Spleen (tissue), 11 donors: ENCODE results near the gene YES1. TPM values are rescaled to one million over a fixed set of nuclear protein-coding genes. Genes with fewer than 3 reads are reported as not detected.

Experiments used
- DNase-seq: peaks from one replicate; pipeline ENCODE4 v3.0.0-alpha.2; 2020
- H3K27ac ChIP-seq, 8 donors: fragments of 200-600 bp; sonication (generic) in 7 of 8; 1 replicate in 4 of 8; 2 replicates in 4 of 8; pipeline versions ENCODE4 v1.5.0 to v1.8.0; 2016 to 2021; ENCODE audit warnings: inconsistent platforms in 4 of 8, mild to moderate bottlenecking in 4 of 8, moderate library complexity in 1 of 8
- H3K27me3 ChIP-seq, 7 donors: fragments of 200-600 bp; sonication (generic) in 6 of 7; replicated peaks in 1 of 7; 1 replicate in 4 of 7; 2 replicates in 3 of 7; pipeline versions ENCODE4 v1.5.0 to v1.8.0; 2016 to 2021; ENCODE audit warnings: inconsistent platforms in 3 of 7, mild to moderate bottlenecking in 1 of 7
- H3K36me3 ChIP-seq, 6 donors: fragments of 200-600 bp; sonication (generic) in 5 of 6; 1 replicate in 4 of 6; 2 replicates in 2 of 6; pipeline versions ENCODE4 v1.5.0 to v1.8.0; 2016 to 2021; ENCODE audit warnings: inconsistent platforms in 2 of 6
- H3K4me1 ChIP-seq, 6 donors: fragments of 200-600 bp; sonication (generic) in 5 of 6; 1 replicate in 3 of 6; 2 replicates in 3 of 6; pipeline versions ENCODE4 v1.5.0 to v1.8.0; 2016 to 2021; ENCODE audit warnings: inconsistent platforms in 3 of 6
- H3K4me3 ChIP-seq, 8 donors: fragments of 200-600 bp; sonication (generic) in 7 of 8; 1 replicate in 4 of 8; 2 replicates in 4 of 8; pipeline versions ENCODE4 v1.5.0 to v1.8.0; 2016 to 2021; ENCODE audit warnings: inconsistent platforms in 4 of 8, mild to moderate bottlenecking in 4 of 8, moderate library complexity in 2 of 8
- H3K9me3 ChIP-seq, 8 donors: fragments of 200-600 bp; sonication (generic) in 7 of 8; 1 replicate in 4 of 8; 2 replicates in 4 of 8; pipeline versions ENCODE4 v1.5.0 to v1.8.0; 2016 to 2021; ENCODE audit warnings: inconsistent platforms in 4 of 8
- CTCF ChIP-seq, 11 experiments: fragments of 200-600 bp in 7 of 11; fragments of 450-650 bp in 4 of 11; sonication (generic) in 4 of 11; IDR thresholded peaks in 8 of 11; conservative IDR thresholded peaks in 3 of 11; 1 replicate in 7 of 11; 2 replicates in 4 of 11; pipeline versions ENCODE4 v1.4.0 to v1.8.0; 2016 to 2021; ENCODE audit warnings: antibody characterized with exemption in 11 of 11, inconsistent platforms in 4 of 11, mild to moderate bottlenecking in 1 of 11
- POLR2A ChIP-seq, 3 donors: fragments of 450-650 bp; IDR thresholded peaks; one replicate each; pipeline ENCODE4 v1.5.1; 2017; ENCODE audit warnings: antibody characterized with exemption in 3 of 3, mild to moderate bottlenecking in 1 of 3
- POLR2AphosphoS5 ChIP-seq, 3 donors: sonication (generic); formaldehyde crosslinking; IDR thresholded peaks; one replicate each; pipeline ENCODE4 v1.5.1; 2017; ENCODE audit warnings: antibody characterized with exemption in 3 of 3
- WGBS, 5 donors: extraction: QIAGEN DNeasy Blood & Tissue Kit in 3 of 5; methylation state at CpG; one replicate each; pipeline versions ENCODE4 v1.1.5 to v1.1.7; 2013 to 2018; 5-methylcytosine and 5-hydroxymethylcytosine counted together
- intact Hi-C: fragments of 100-400 bp; cut with DNase I; formaldehyde crosslinking; loops from one replicate; pipeline ENCODE4 v1.15.0; 2023; ENCODE audit warnings: low total_unique reads
- polyA plus RNA-seq, 3 donors: library from polyadenylated mRNA; stranded (reverse); fragments of 200-250 nt; gene quantifications; one replicate each; pipeline ENCODE4 v1.2.1, GENCODE V29; 2013
- total RNA-seq, 7 donors: library from RNA; depleted of rRNA in 3 of 7; stranded (reverse); fragments of >200 nt in 3 of 7; fragmentation: NEBNext Ultra II Directional in 4 of 7; extraction: Animal tissue kit (Norgen Biotek cat#: 25700) in 4 of 7; gene quantifications; one replicate each; pipeline versions ENCODE4 v1.1.0 to v1.2.1, GENCODE V29; 2016 to 2021
- donor health status: healthy with polysubstance abuse.
- donor health status: DM: no; HTN: no; CAD: no; lungs with moderate emphysema.
- donor health status: DM: no; HTN: no; CAD: no.
- donor health status: Bipolar disorder and iron deficiency.
- donor health status: healthy.
- donor health status: DM: no; HTN: no; CAD: no.
- donor health status: DM: yes; HTN: yes; CAD: no.

YES1 gene
- total and polyA plus RNA-seq, 10 donors: 8.4 to 128 (median 60.9) TPM

- no peak for DNase-seq
- intact Hi-C loops: no loop called here
- no peak overlapping the region for H3K4me3 ChIP-seq
- no peaks in the 10 kb centered on the region for H3K9me3 ChIP-seq
- H3K36me3 ChIP-seq: peaks cover 0 to 68% (median 6%) of the 10 kb centered on the region in 6 donors
- no peak for TF ChIP-seq CTCF (IDR thresholded peaks at IDR 0.05 in 8 of 11, conservative IDR thresholded peaks at IDR 0.05 in 3 of 11)
- TF ChIP-seq POLR2A (IDR thresholded peaks at IDR 0.05): no peak
- TF ChIP-seq POLR2AphosphoS5 (IDR thresholded peaks at IDR 0.05): no peak
- no peaks in the 10 kb centered on the region for H3K4me1 ChIP-seq
- no peak overlapping the region for H3K27ac ChIP-seq
- WGBS, 5 donors: 80 to 93% (median 85%) methylated on average over 9 of the region's 9 CpGs
- H3K27me3 ChIP-seq: no peaks in the 10 kb centered on the region
Measured at GRCh38 chr18:725646-726045, 86.4 kb downstream of the YES1 start.

- Histone ChIP-seq H3K36me3 (peaks cover 0 to 51% (median 6%) of the 10 kb centered on the region in 6 donors), H3K9me3 (no peaks in the 10 kb centered on the region), H3K27me3 (no peaks in the 10 kb centered on the region), H3K4me1 (no peaks in the 10 kb centered on the region), H3K27ac (no peak overlapping the region), H3K4me3 (no peak overlapping the region)
- 83 to 98% (median 92%) methylated on average over 1 of the region's 1 CpG for WGBS, 5 donors
- no peak for DNase-seq
- intact Hi-C loops: no loop called here
- TF ChIP-seq CTCF (IDR thresholded peaks at IDR 0.05 in 8 of 11, conservative IDR thresholded peaks at IDR 0.05 in 3 of 11): no peak
- TF ChIP-seq POLR2AphosphoS5 (IDR thresholded peaks at IDR 0.05): no peak
- TF ChIP-seq POLR2A (IDR thresholded peaks at IDR 0.05): no peak
Measured at GRCh38 chr18:723541-724080, 88.4 kb downstream of the YES1 start.

DNA sequence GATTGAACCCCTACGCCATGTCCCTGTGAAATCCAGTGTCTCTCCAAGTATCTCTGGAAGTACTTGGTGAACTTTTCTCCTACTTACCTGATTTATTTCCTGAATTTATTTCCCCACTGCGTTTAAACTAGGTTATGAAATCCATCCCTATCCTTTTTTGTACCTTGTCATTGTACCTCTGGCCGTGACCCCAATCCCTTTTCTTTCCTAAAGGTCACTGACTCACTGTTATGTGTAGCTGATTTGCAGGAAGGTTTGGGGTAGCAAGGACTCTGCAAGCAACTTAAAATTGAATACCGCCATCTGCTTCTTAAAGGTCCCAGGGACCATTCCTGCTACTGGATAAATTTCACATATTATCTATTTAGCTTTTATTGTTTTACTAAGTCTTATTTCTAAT is 95.0 kb downstream of the YES1 start:
- DNase-seq: no peak
- H3K9me3 ChIP-seq: peaks cover 0 to 12% (median 0%) of the 10 kb centered on the region in 8 donors
- intact Hi-C loops: no loop called here
- TF ChIP-seq POLR2AphosphoS5 (IDR thresholded peaks at IDR 0.05) (no peak), CTCF (IDR thresholded peaks at IDR 0.05 in 8 of 11, conservative IDR thresholded peaks at IDR 0.05 in 3 of 11) (no peak)
- no peak overlapping the region for H3K27ac ChIP-seq
- H3K27me3 ChIP-seq: peaks cover 0 to 10% (median 0%) of the 10 kb centered on the region in 7 donors
- H3K4me1 ChIP-seq: peaks cover 0 to 8% (median under 1%) of the 10 kb centered on the region in 6 donors
- peaks cover 0 to 6% (median 0%) of the 10 kb centered on the region in 6 donors for H3K36me3 ChIP-seq
- 79 to 90% (median 89%) methylated on average over 4 of the region's 4 CpGs for WGBS, 5 donors
- no peak overlapping the region for H3K4me3 ChIP-seq

- peaks cover 0 to 6% (median 0%) of the 10 kb centered on the region in 6 donors for H3K36me3 ChIP-seq
- no peak for DNase-seq
- peaks cover 0 to 21% (median 13%) of the 10 kb centered on the region in 6 donors for H3K4me1 ChIP-seq
- WGBS, 5 donors: 45 to 80% (median 55%) methylated on average over 1 of the region's 1 CpG
- no peak overlapping the region for H3K4me3 ChIP-seq
- peaks cover 0 to 12% (median 0%) of the 10 kb centered on the region in 8 donors for H3K9me3 ChIP-seq
- intact Hi-C loops: no loop called here
- TF ChIP-seq CTCF (IDR thresholded peaks at IDR 0.05 in 8 of 11, conservative IDR thresholded peaks at IDR 0.05 in 3 of 11) (no peak), POLR2A (IDR thresholded peaks at IDR 0.05) (no peak), POLR2AphosphoS5 (IDR thresholded peaks at IDR 0.05) (no peak)
- no peak overlapping the region for H3K27ac ChIP-seq
- peaks cover 0 to 14% (median 0%) of the 10 kb centered on the region in 7 donors for H3K27me3 ChIP-seq
Measured at GRCh38 chr18:715626-716025, 96.4 kb downstream of the YES1 start.
